ENCODE data around the gene SNTB2.
A peak's percentile ranks its signal among the peaks of the same experiment; 100 is the strongest.
"Not testable (repeated sequence)": the region's sequence is repeated elsewhere in the genome, so short reads cannot be mapped to it uniquely, and the experiment has no call there.

SNTB2 gene

GRCh38 chr16:69186642-69187445 lies at the start of gene SNTB2:
SNTB2 (plus strand) TSS chr16:69187164; CDS start chr16:69187167, 3 bp downstream.
- peak within 1 kb of the TSS; percentile 90 for H3K9ac ChIP-seq (ENCODE audit: low read depth, low read length)
- peaks cover 14% of the 10 kb centered on the region for H3K4me1 ChIP-seq (ENCODE audit: insufficient read depth, low read length)
- H3K9me3 ChIP-seq (ENCODE audit: control insufficient read depth, insufficient read depth, low read length), result no peaks in the 10 kb centered on the region
- no peaks in the 10 kb centered on the region for H3K36me3 ChIP-seq (ENCODE audit: insufficient read depth, low read length)

DNA sequence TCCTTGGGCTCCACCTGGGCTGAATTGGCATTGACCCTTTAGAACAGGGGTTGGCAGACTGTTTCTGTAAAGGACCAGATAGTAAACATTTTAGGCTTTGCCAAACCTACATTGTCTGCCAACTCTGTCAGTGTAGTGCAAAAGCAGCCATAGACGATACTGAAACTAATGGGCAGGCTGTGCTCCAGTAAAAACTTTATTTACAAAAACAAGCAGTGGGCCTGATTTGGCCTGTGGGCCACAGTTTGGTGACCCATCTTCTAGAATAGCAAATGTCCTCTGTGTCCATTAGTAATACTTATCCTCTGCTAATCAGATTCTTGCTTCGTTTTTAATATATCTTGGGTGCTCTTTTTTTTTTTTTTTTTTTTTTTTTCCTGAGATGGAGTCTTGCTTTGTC lies 48.4 kb upstream of the SNTB2 start:
- Histone ChIP-seq H3K4me1 (ENCODE audit: insufficient read depth, low read length) (peaks cover 5% of the 10 kb centered on the region; the same call in 1 of the 2 replicates), H3K9me3 (ENCODE audit: control insufficient read depth, insufficient read depth, low read length) (no peaks in the 10 kb centered on the region), H3K9ac (ENCODE audit: low read depth, low read length) (no peak overlapping the region), H3K36me3 (ENCODE audit: insufficient read depth, low read length) (peaks cover 40% of the 10 kb centered on the region)

GRCh38 chr16:69139464-69139863 lies 47.5 kb upstream of the SNTB2 start:
- H3K36me3 ChIP-seq (ENCODE audit: insufficient read depth, low read length), result peaks cover 44% of the 10 kb centered on the region
- H3K9ac ChIP-seq (ENCODE audit: low read depth, low read length); H3K9me3 ChIP-seq (ENCODE audit: control insufficient read depth, insufficient read depth, low read length); H3K4me1 ChIP-seq (ENCODE audit: insufficient read depth, low read length): not testable (repeated sequence)

GRCh38 chr16:69141014-69141413 lies 46.0 kb upstream of the SNTB2 start:
- no peaks in the 10 kb centered on the region for H3K9me3 ChIP-seq (ENCODE audit: control insufficient read depth, insufficient read depth, low read length)
- H3K36me3 ChIP-seq (ENCODE audit: insufficient read depth, low read length), result peaks cover 44% of the 10 kb centered on the region
- H3K9ac ChIP-seq (ENCODE audit: low read depth, low read length), result no peak overlapping the region
- H3K4me1 ChIP-seq (ENCODE audit: insufficient read depth, low read length), result no peaks in the 10 kb centered on the region

- Histone ChIP-seq H3K4me1 (ENCODE audit: insufficient read depth, low read length) (no peaks in the 10 kb centered on the region), H3K9ac (ENCODE audit: low read depth, low read length) (no peak overlapping the region), H3K9me3 (ENCODE audit: control insufficient read depth, insufficient read depth, low read length) (no peaks in the 10 kb centered on the region), H3K36me3 (ENCODE audit: insufficient read depth, low read length) (peaks cover 35% of the 10 kb centered on the region)
Observed at GRCh38 chr16:69141936-69142335, 45.0 kb upstream of the SNTB2 start.

DNA sequence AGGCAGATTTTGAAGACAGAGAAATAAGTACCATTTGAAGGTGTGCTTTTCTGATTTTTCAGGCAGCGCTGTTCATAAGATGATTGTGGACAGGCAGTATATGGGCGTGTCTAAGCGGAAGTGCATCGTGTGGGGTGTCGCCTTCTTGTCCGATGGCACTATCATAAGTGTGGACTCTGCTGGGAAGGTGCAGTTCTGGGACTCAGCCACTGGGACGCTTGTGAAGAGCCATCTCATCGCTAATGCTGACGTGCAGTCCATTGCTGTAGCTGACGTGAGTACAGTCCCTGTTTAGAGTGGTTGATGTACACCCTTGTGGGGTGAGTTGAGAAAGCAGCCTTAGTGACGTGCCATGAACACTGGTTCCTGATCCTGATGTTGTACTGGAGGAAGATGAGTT lies 43.8 kb upstream of the SNTB2 start:
- Histone ChIP-seq H3K36me3 (ENCODE audit: insufficient read depth, low read length) (peaks cover 28% of the 10 kb centered on the region), H3K9me3 (ENCODE audit: control insufficient read depth, insufficient read depth, low read length) (no peaks in the 10 kb centered on the region), H3K9ac (ENCODE audit: low read depth, low read length) (no peak overlapping the region), H3K4me1 (ENCODE audit: insufficient read depth, low read length) (no peaks in the 10 kb centered on the region)

GRCh38 chr16:69145658-69146057 lies 41.3 kb upstream of the SNTB2 start:
- no peaks in the 10 kb centered on the region for H3K9me3 ChIP-seq (ENCODE audit: control insufficient read depth, insufficient read depth, low read length)
- peaks cover 22% of the 10 kb centered on the region for H3K36me3 ChIP-seq (ENCODE audit: insufficient read depth, low read length)
- H3K9ac ChIP-seq (ENCODE audit: low read depth, low read length), result no peak overlapping the region
- H3K4me1 ChIP-seq (ENCODE audit: insufficient read depth, low read length), result no peaks in the 10 kb centered on the region

DNA sequence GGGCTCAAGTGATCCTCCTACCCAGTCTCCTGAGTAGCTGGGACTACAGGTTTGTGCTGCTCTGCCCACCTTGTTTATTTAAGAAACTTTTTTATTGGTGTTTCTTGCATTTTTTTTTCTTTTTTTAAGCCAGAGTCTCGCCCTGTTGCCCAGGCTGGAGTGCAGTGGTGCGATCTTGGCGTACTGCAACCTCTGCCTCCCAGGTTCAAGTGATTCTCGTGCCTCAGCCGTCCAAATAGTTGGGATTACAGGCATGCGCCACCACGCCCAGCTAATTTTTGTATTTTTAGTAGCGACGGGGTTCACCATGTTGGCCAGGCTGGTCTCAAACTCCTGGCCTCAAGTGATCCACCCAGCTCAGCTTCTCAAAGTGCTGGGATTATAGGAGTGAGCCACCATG lies 37.3 kb upstream of the SNTB2 start:
- not testable (repeated sequence) for H3K9ac ChIP-seq (ENCODE audit: low read depth, low read length); H3K4me1 ChIP-seq (ENCODE audit: insufficient read depth, low read length); H3K9me3 ChIP-seq (ENCODE audit: control insufficient read depth, insufficient read depth, low read length)
- H3K36me3 ChIP-seq (ENCODE audit: insufficient read depth, low read length), result peaks cover 13% of the 10 kb centered on the region

GRCh38 chr16:69150146-69150865 lies 36.7 kb upstream of the SNTB2 start:
- Histone ChIP-seq H3K4me1 (ENCODE audit: insufficient read depth, low read length) (no peaks in the 10 kb centered on the region), H3K36me3 (ENCODE audit: insufficient read depth, low read length) (peaks cover 18% of the 10 kb centered on the region), H3K9ac (ENCODE audit: low read depth, low read length) (no peak overlapping the region), H3K9me3 (ENCODE audit: control insufficient read depth, insufficient read depth, low read length) (no peaks in the 10 kb centered on the region)

DNA sequence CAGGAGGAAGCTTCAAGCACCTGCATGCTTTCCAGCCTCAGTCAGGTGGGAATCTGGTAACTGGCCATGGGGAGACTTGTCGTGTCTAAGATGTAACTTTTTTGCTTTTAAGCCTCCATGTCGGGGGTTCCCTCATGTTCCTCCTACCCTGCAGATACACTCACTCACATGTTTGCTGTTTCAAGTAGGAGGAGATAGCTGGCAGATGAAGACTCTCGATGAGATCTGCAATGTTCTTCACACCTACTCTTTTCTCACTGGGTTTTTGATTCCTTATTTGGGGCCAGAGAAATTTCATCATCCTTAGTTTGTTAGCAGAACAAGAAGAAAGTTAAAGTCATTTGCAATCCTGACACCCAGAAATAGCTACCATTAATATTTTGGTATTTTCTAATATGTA lies 29.8 kb upstream of the SNTB2 start:
- Histone ChIP-seq H3K4me1 (ENCODE audit: insufficient read depth, low read length) (no peaks in the 10 kb centered on the region), H3K36me3 (ENCODE audit: insufficient read depth, low read length) (peaks cover 47% of the 10 kb centered on the region), H3K9ac (ENCODE audit: low read depth, low read length) (no peak overlapping the region), H3K9me3 (ENCODE audit: control insufficient read depth, insufficient read depth, low read length) (no peaks in the 10 kb centered on the region)

GRCh38 chr16:69160192-69160591 lies 26.8 kb upstream of the SNTB2 start:
- H3K9me3 ChIP-seq (ENCODE audit: control insufficient read depth, insufficient read depth, low read length), result no peaks in the 10 kb centered on the region
- H3K9ac ChIP-seq (ENCODE audit: low read depth, low read length), result no peak overlapping the region
- H3K36me3 ChIP-seq (ENCODE audit: insufficient read depth, low read length), result peaks cover 48% of the 10 kb centered on the region
- no peaks in the 10 kb centered on the region for H3K4me1 ChIP-seq (ENCODE audit: insufficient read depth, low read length)

DNA sequence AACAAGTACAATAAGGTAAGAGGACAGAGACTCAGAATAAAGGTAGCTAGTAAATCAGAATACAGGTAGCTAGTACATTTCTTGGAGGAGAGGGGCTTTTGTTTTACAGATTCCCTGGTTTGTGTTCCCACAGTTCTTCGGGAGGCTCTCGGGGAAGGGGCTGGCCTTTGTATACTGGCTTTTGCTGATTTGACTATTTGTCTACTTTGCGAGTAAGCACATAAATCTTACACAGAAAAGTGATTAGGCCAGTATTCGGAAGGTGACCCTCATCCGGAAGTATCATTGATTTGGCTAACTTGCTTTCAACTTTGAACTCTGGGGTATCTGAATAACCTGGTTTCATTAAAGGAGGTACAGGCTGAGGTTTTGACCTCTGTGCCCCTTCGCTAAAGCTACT lies 21.4 kb upstream of the SNTB2 start:
- H3K36me3 ChIP-seq (ENCODE audit: insufficient read depth, low read length), result peaks cover 47% of the 10 kb centered on the region
- H3K9ac ChIP-seq (ENCODE audit: low read depth, low read length), result no peak overlapping the region
- no peaks in the 10 kb centered on the region for H3K9me3 ChIP-seq (ENCODE audit: control insufficient read depth, insufficient read depth, low read length)
- no peaks in the 10 kb centered on the region for H3K4me1 ChIP-seq (ENCODE audit: insufficient read depth, low read length)

GRCh38 chr16:69166221-69166833 lies 20.6 kb upstream of the SNTB2 start:
- Histone ChIP-seq H3K4me1 (ENCODE audit: insufficient read depth, low read length) (peaks cover 3% of the 10 kb centered on the region; the same call in 1 of the 2 replicates), H3K9me3 (ENCODE audit: control insufficient read depth, insufficient read depth, low read length) (no peaks in the 10 kb centered on the region), H3K9ac (ENCODE audit: low read depth, low read length) (no peak overlapping the region), H3K36me3 (ENCODE audit: insufficient read depth, low read length) (peaks cover 47% of the 10 kb centered on the region)

DNA sequence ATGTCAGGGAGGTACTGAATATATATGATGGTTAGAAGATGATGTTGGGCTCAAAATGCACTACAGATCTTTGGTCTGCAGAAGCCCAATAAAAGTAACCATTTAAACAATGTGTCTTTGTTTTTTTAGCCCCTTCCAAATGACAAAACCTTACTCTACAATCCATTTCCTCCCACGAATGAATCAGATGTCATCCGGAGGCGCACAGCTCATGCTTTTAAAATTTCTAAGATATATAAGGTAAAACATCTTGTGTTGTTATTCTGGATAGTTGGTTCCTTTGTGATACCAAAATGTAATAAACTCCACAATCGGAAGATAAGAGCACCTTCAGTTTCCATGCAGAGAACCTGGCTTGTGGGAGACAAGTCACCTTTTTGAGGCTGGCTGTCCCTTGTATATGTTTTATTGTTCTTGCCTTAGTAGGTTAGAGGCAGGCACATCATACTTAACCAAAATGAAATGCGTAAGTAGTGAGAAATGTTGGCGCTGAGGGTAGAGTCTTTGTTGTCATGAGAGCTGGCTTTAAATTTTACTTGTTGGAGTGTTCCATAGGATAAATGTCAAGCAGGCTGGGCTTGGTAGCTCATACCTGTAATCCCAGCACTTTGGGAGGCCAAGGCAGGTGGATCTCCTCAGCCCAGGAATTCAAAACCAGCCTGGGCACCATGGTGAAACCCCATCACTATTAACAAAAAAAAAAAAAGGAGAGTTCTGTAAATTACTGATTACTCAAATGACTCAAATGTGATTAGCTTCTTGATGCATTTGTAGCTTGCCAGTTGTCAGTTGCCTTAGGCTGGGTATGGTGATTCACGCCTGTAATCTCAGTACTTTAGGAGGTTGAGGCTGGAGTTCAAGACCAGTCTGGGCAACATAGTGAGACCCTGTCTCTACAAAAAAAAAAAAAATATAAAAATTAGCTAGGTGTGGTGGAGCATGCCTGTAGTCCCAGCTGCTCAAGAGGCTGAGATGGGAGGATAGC lies 19.7 kb upstream of the SNTB2 start:
- peaks cover 9% of the 10 kb centered on the region for H3K4me1 ChIP-seq (ENCODE audit: insufficient read depth, low read length)
- H3K9ac ChIP-seq (ENCODE audit: low read depth, low read length), result no peak overlapping the region
- peaks cover 42% of the 10 kb centered on the region for H3K36me3 ChIP-seq (ENCODE audit: insufficient read depth, low read length)
- no peaks in the 10 kb centered on the region for H3K9me3 ChIP-seq (ENCODE audit: control insufficient read depth, insufficient read depth, low read length)

Data from ES-I3 (cell line).